Activated T-helper 1 cell treated with anti-CD3 and anti-CD28 coated beads, Interleukin-12 subunit alpha, Interleukin-12 subunit beta, Interleukin-2, Interleukin-4 antibody, amounts not matched to agents 30 ng/mL and 10 ng/mL and 1 ng/mL, durations not matched to agents 14 hours and 24 hours and 36 hours (primary cell): ENCODE data around the gene TAS2R40. TPM values are rescaled to one million over a fixed set of nuclear protein-coding genes. Genes with fewer than 3 reads are reported as not detected.
"Not testable (repeated sequence)": the region's sequence is repeated elsewhere in the genome, so short reads cannot be mapped to it uniquely, and the experiment has no call there.

Experiments used
- DNase-seq: peaks from one replicate; pipeline ENCODE4 v3.0.0; 2021; ENCODE audit warnings: low spot score
- H3K27ac Mint-ChIP-seq: one replicate; pipeline ENCODE4 v1.8.0; 2021; ENCODE audit warnings: mild to moderate bottlenecking, mixed read lengths
- H3K27me3 Mint-ChIP-seq: one replicate; pipeline ENCODE4 v1.8.0; 2022; ENCODE audit warnings: mild to moderate bottlenecking, moderate library complexity, mixed read lengths; ENCODE audit not compliant: insufficient read depth
- H3K36me3 Mint-ChIP-seq: one replicate; pipeline ENCODE4 v1.8.0; 2021; ENCODE audit warnings: low read depth, mixed read lengths
- H3K4me1 Mint-ChIP-seq: one replicate; pipeline ENCODE4 v1.8.0; 2021; ENCODE audit warnings: low read depth, mixed read lengths
- H3K4me3 Mint-ChIP-seq: one replicate; pipeline ENCODE4 v1.8.0; 2021; ENCODE audit warnings: mild to moderate bottlenecking, moderate library complexity, mixed read lengths
- H3K9me3 Mint-ChIP-seq: one replicate; pipeline ENCODE4 v1.8.0; 2021; ENCODE audit warnings: mixed read lengths
- intact Hi-C: fragments of 100-400 bp; cut with micrococcal nuclease; formaldehyde crosslinking; loops from one replicate; pipeline ENCODE4 v1.15.1; 2024
- total RNA-seq: library from RNA; stranded (reverse); gene quantifications from 2 replicates; pipeline ENCODE4 v1.2.3, GENCODE V29; 2022

Gene TAS2R40
- total RNA-seq, 1 donor from 2014 or later = not detected

- Mint-ChIP-seq H3K36me3 (peaks cover 17% of the 10 kb centered on the region), H3K4me1 (peaks cover 60% of the 10 kb centered on the region), H3K4me3 (peak overlapping the region; percentile 54), H3K27me3 (no peaks in the 10 kb centered on the region), H3K27ac (peak overlapping the region; percentile 86), H3K9me3 (peaks cover 7% of the 10 kb centered on the region)
- no peak for DNase-seq
- intact Hi-C loops = loop anchor here (2.0 kb wide), 1 partner anchor 14 kb away; no protein-coding TSS in a partner anchor
These were observed 37.0 kb downstream of the TAS2R40 start for GRCh38 chr7:143258831-143259230.

- no peaks in the 10 kb centered on the region for H3K27me3 Mint-ChIP-seq
- intact Hi-C loops = loop anchor here (2.0 to 5.0 kb wide), 3 partner anchors 15 to 452 kb away; partner anchors contain the start of gene ZYX
- H3K36me3 Mint-ChIP-seq = peaks cover 22% of the 10 kb centered on the region
- no peaks in the 10 kb centered on the region for H3K9me3 Mint-ChIP-seq
- DNase-seq = no peak
- H3K4me3 Mint-ChIP-seq = no peak overlapping the region
- no peak overlapping the region for H3K27ac Mint-ChIP-seq
- peaks cover 61% of the 10 kb centered on the region for H3K4me1 Mint-ChIP-seq
These were observed 37.9 kb downstream of the TAS2R40 start for GRCh38 chr7:143259765-143260164.

GRCh38 chr7:143261901-143262300, 40.1 kb downstream of the TAS2R40 start:
- peak overlapping the region; percentile 98 for H3K4me3 Mint-ChIP-seq
- peaks cover 58% of the 10 kb centered on the region for H3K4me1 Mint-ChIP-seq
- intact Hi-C loops = loop anchor here (5.0 kb wide), 2 partner anchors 120 to 455 kb away; partner anchors contain the start of gene ZYX
- H3K36me3 Mint-ChIP-seq = peaks cover 33% of the 10 kb centered on the region
- no peaks in the 10 kb centered on the region for H3K27me3 Mint-ChIP-seq
- no peaks in the 10 kb centered on the region for H3K9me3 Mint-ChIP-seq
- peak overlapping the region; percentile 75 for H3K27ac Mint-ChIP-seq
- DNase-seq = no peak

DNA sequence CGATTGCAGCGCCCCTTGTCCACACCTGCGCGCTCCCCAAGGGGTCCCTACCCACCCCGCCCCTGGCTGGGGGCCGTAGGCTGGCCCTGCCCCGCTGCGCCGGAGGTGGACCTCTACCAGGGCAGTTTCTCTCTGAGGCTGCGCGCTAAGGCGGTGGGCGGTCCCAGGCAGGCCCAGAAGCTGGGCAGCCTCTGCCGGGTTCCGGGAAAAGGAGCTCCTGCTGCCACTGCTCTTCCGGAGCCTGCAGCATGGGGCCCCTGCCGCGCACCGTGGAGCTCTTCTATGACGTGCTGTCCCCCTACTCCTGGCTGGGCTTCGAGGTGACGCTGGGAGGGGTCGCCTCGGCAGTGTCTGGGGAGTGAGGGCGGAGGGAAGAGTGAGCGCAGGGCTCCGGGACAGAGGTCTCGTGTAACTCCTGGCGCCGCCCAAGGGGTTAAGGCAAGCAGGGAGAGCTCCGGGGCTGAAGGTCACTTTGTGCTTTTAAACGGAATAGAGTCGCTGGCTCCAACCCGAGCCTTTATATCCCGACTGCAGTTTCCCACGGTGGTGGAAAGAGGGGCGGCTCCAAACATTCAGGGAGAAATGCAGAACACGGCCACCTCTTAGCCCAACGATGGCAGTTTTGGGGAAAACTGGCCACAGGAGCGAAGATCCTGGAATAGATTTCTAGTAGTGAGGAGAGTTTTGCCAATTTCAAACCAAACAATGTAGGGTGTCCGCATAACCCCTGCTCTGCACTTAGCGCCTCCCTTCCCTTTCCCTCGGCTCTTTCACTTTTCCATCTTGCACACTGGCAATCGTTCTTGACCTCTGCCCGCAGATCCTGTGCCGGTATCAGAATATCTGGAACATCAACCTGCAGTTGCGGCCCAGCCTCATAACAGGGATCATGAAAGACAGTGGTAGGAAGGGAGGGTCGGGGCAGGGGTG, 41.7 kb downstream of the TAS2R40 start, which contains the start of gene GSTK1:
Gene GSTK1, plus strand, starts transcription at position 176 of the 930 bp plus-strand sequence. Its CDS starts 73 bp downstream, at position 249.
- peak within 1 kb of the TSS; percentile 98 for H3K4me3 Mint-ChIP-seq
- DNase-seq = peak; percentile 81
- peaks cover 67% of the 10 kb centered on the region for H3K4me1 Mint-ChIP-seq
- H3K27me3 Mint-ChIP-seq = no peaks in the 10 kb centered on the region
- intact Hi-C loops = loop anchor here (1.0 to 5.0 kb wide), 6 partner anchors 15 to 456 kb away; partner anchors contain the start of genes CASP2 and ZYX
- peak within 1 kb of the TSS; percentile 94 for H3K27ac Mint-ChIP-seq
- H3K9me3 Mint-ChIP-seq = no peaks in the 10 kb centered on the region
- H3K36me3 Mint-ChIP-seq = peaks cover 48% of the 10 kb centered on the region

DNA sequence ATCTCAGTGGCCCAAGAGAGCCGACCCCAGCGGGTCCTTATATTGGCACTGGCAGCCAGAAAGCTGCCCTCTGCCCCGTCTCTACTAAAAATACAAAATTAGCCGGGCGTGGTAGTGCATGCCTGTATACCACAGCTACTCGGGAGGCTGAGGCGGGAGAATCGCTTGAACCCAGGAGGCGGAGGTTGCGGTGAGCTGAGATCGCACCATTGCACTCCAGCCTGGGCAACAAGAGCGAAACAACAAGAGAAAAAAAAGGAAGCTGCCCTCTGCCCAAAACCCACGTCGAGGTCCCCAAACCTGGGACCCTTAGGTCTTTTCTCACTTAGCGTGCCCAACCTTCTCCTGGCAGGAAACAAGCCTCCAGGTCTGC, 42.3 kb downstream of the TAS2R40 start:
- H3K27me3 Mint-ChIP-seq, DNase-seq, H3K9me3 Mint-ChIP-seq: not testable (repeated sequence)
- intact Hi-C loops = loop anchor here (1.0 to 5.0 kb wide), 4 partner anchors 15 to 457 kb away; partner anchors contain the start of gene ZYX
- Mint-ChIP-seq H3K4me1 (peaks cover 67% of the 10 kb centered on the region), H3K4me3 (peak overlapping the region; percentile 98), H3K27ac (peak overlapping the region; percentile 94), H3K36me3 (peaks cover 52% of the 10 kb centered on the region)

DNA sequence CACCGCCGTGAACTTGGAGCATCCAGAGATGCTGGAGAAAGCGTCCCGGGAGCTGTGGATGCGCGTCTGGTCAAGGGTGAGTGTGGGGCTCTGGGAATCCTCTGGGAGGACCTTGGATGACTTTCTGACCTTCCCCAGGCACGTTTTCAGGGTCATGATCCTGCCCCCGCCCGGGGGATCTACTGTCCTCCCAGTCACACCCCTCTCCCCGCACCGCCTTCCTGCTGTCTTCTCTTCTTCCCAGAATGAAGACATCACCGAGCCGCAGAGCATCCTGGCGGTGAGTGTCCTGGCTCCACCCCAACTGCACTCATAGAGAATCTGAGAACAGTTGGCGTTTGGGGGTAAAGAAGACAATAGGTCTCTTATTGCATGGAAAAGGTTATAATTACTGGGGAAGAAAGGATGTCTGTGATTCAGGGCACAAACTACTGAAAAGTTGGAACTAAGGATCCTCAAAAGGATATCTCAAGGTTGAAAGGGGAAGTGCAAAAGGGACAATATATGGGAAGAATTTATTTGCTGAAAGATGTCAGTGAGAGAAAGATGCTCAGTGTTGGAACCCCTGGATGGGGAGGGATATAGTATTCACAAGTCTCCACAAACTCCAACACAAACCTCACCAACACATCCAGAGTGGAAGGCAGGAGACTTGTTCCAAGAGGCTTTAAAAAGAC, 43.3 kb downstream of the TAS2R40 start:
- Mint-ChIP-seq H3K27ac (peak overlapping the region; percentile 94), H3K27me3 (no peaks in the 10 kb centered on the region), H3K4me3 (peak overlapping the region; percentile 98), H3K36me3 (peaks cover 61% of the 10 kb centered on the region), H3K4me1 (peaks cover 66% of the 10 kb centered on the region), H3K9me3 (no peaks in the 10 kb centered on the region)
- no peak for DNase-seq
- intact Hi-C loops = loop anchor here (2.0 kb wide), 1 partner anchor 14 kb away; no protein-coding TSS in a partner anchor

DNA sequence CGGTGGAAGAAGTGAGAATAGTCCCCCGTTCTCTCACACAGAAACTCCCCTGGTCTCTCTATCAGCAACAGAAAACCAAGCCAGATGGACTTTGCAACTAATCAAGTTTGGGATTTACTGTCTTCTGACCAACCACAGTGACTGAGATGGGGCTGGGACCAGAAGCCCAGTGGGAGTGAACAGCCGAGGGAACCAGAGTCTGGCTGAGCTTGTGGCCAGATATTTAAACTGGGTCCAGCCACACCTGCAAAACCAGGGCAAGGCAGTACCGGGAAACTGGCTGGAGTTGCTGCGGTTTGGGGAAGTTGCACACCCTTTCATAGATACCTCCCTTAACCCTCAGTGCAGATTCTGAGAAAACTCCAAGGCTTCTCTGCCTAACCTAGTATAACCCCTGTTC, 47.4 kb downstream of the TAS2R40 start:
- Mint-ChIP-seq H3K27ac (no peak overlapping the region), H3K27me3 (no peaks in the 10 kb centered on the region), H3K4me1 (peaks cover 65% of the 10 kb centered on the region), H3K36me3 (peaks cover 61% of the 10 kb centered on the region), H3K9me3 (no peaks in the 10 kb centered on the region), H3K4me3 (no peak overlapping the region)
- DNase-seq = no peak
- intact Hi-C loops = no loop called here

- Mint-ChIP-seq H3K27me3 (no peaks in the 10 kb centered on the region), H3K4me1 (peaks cover 45% of the 10 kb centered on the region), H3K27ac (no peak overlapping the region), H3K4me3 (no peak overlapping the region), H3K9me3 (no peaks in the 10 kb centered on the region), H3K36me3 (peaks cover 45% of the 10 kb centered on the region)
- intact Hi-C loops = loop anchor here (1.0 kb wide), 1 partner anchor 8 kb away; no protein-coding TSS in a partner anchor
- no peak for DNase-seq
These were observed 49.4 kb downstream of the TAS2R40 start for GRCh38 chr7:143271240-143271639.

Other genes starting within 250 kb of the TAS2R40 start
- not detected in 2 replicates for gene OR9A2, start 194.9 kb upstream of the TAS2R40 start, total RNA-seq
- not detected in 2 replicates for gene OR6V1, start 169.7 kb upstream of the TAS2R40 start, total RNA-seq
- not detected in 2 replicates for gene PIP, start 90.0 kb upstream of the TAS2R40 start, total RNA-seq
- not detected in 2 replicates for gene TAS2R39, start 38.6 kb upstream of the TAS2R40 start, total RNA-seq
- 134 and 135 TPM in 2 replicates for gene GSTK1, start 41.4 kb downstream of the TAS2R40 start, total RNA-seq
- 0.73 TPM in 1 of 2 replicates, not detected in the other for gene TMEM139, start 62.9 kb downstream of the TAS2R40 start, total RNA-seq
- 107 and 110 TPM in 2 replicates for gene CASP2, start 66.3 kb downstream of the TAS2R40 start, total RNA-seq
- not detected in 2 replicates for gene CLCN1, start 94.1 kb downstream of the TAS2R40 start, total RNA-seq
- 0.44 and 0.54 TPM in 2 replicates for gene FAM131B, start 140.7 kb downstream of the TAS2R40 start, total RNA-seq
- gene ZYX, start 159.3 kb downstream of the TAS2R40 start, total RNA-seq = 73.9 and 78.8 TPM in 2 replicates
- not detected in 2 replicates for gene EPHA1, start 186.8 kb downstream of the TAS2R40 start, total RNA-seq
- gene TAS2R60, start 221.4 kb downstream of the TAS2R40 start, total RNA-seq = not detected in 2 replicates